ENCODE data around the gene ABHD8. TPM values are rescaled to one million over a fixed set of nuclear protein-coding genes. Genes with fewer than 3 reads are reported as not detected.

The ABHD8 gene
- total and polyA plus RNA-seq, 4 donors = 15.9 to 35.6 (median 26.4) TPM

GRCh38 chr19:17259934-17260333, 43.3 kb downstream of the ABHD8 start:
- no peaks in the 10 kb centered on the region for H3K27me3 ChIP-seq (ENCODE audit: control insufficient read depth, insufficient read depth, low read length)
- H3K36me3 ChIP-seq (ENCODE audit: control insufficient read depth, insufficient read depth, low read length) = peaks cover 3% of the 10 kb centered on the region

GRCh38 chr19:17259118-17259780, 44.0 kb downstream of the ABHD8 start:
- Histone ChIP-seq H3K9me3 (ENCODE audit: control insufficient read depth, insufficient read depth, low read length) (peaks cover 2% of the 10 kb centered on the region), H3K27ac (ENCODE audit: low read depth, low read length) (no peak overlapping the region), H3K27me3 (ENCODE audit: control insufficient read depth, insufficient read depth, low read length) (no peaks in the 10 kb centered on the region), H3K4me3 (ENCODE audit: low read depth, low read length) (no peak overlapping the region), H3K4me1 (ENCODE audit: control insufficient read depth, insufficient read depth, low read length) (no peaks in the 10 kb centered on the region), H3K36me3 (ENCODE audit: control insufficient read depth, insufficient read depth, low read length) (peaks cover 3% of the 10 kb centered on the region)
- DNase-seq (ENCODE audit: low read depth in 4 of 6, low spot score in 6 of 6) = no peak
- 92% methylated on average over 6 of the region's 9 CpGs for WGBS (ENCODE audit: insufficient coverage)

More at GRCh38 chr19:17259934-17260333, 43.3 kb downstream of the ABHD8 start:
- Histone ChIP-seq H3K4me3 (ENCODE audit: low read depth, low read length) (no peak overlapping the region), H3K27ac (ENCODE audit: low read depth, low read length) (no peak overlapping the region), H3K9me3 (ENCODE audit: control insufficient read depth, insufficient read depth, low read length) (peaks cover 2% of the 10 kb centered on the region), H3K4me1 (ENCODE audit: control insufficient read depth, insufficient read depth, low read length) (no peaks in the 10 kb centered on the region)
- no CpG with 5 or more reads among the region's 1 CpG for WGBS (ENCODE audit: insufficient coverage)
- DNase-seq (ENCODE audit: low read depth in 4 of 6, low spot score in 6 of 6) = no peak

- H3K27ac ChIP-seq (ENCODE audit: low read depth, low read length) = no peak overlapping the region
- no peaks in the 10 kb centered on the region for H3K4me1 ChIP-seq (ENCODE audit: control insufficient read depth, insufficient read depth, low read length)
- no peak overlapping the region for H3K4me3 ChIP-seq (ENCODE audit: low read depth, low read length)
- H3K36me3 ChIP-seq (ENCODE audit: control insufficient read depth, insufficient read depth, low read length) = no peaks in the 10 kb centered on the region
- no peaks in the 10 kb centered on the region for H3K27me3 ChIP-seq (ENCODE audit: control insufficient read depth, insufficient read depth, low read length)
- WGBS (ENCODE audit: insufficient coverage) = 73% methylated on average over 3 of the region's 3 CpGs
- H3K9me3 ChIP-seq (ENCODE audit: control insufficient read depth, insufficient read depth, low read length) = peaks cover 2% of the 10 kb centered on the region
- DNase-seq (ENCODE audit: low read depth in 4 of 6, low spot score in 6 of 6) = no peak
Measured at GRCh38 chr19:17256130-17256529, 47.1 kb downstream of the ABHD8 start.

- Histone ChIP-seq H3K27me3 (ENCODE audit: control insufficient read depth, insufficient read depth, low read length) (no peaks in the 10 kb centered on the region), H3K27ac (ENCODE audit: low read depth, low read length) (no peak overlapping the region), H3K4me3 (ENCODE audit: low read depth, low read length) (no peak overlapping the region), H3K9me3 (ENCODE audit: control insufficient read depth, insufficient read depth, low read length) (peaks cover 2% of the 10 kb centered on the region), H3K4me1 (ENCODE audit: control insufficient read depth, insufficient read depth, low read length) (no peaks in the 10 kb centered on the region), H3K36me3 (ENCODE audit: control insufficient read depth, insufficient read depth, low read length) (no peaks in the 10 kb centered on the region)
- no peak for DNase-seq (ENCODE audit: low read depth in 4 of 6, low spot score in 6 of 6)
- 55% methylated on average over 14 of the region's 18 CpGs for WGBS (ENCODE audit: insufficient coverage)
Measured at GRCh38 chr19:17255150-17255621, 48.0 kb downstream of the ABHD8 start.

GRCh38 chr19:17254636-17255035, 48.6 kb downstream of the ABHD8 start:
- no peak overlapping the region for H3K27ac ChIP-seq (ENCODE audit: low read depth, low read length)
- H3K4me3 ChIP-seq (ENCODE audit: low read depth, low read length) = no peak overlapping the region
- H3K36me3 ChIP-seq (ENCODE audit: control insufficient read depth, insufficient read depth, low read length) = no peaks in the 10 kb centered on the region
- no peak for DNase-seq (ENCODE audit: low read depth in 4 of 6, low spot score in 6 of 6)
- H3K4me1 ChIP-seq (ENCODE audit: control insufficient read depth, insufficient read depth, low read length) = no peaks in the 10 kb centered on the region
- H3K9me3 ChIP-seq (ENCODE audit: control insufficient read depth, insufficient read depth, low read length) = no peaks in the 10 kb centered on the region
- WGBS (ENCODE audit: insufficient coverage) = 82% methylated on average over 5 of the region's 10 CpGs
- no peaks in the 10 kb centered on the region for H3K27me3 ChIP-seq (ENCODE audit: control insufficient read depth, insufficient read depth, low read length)

GRCh38 chr19:17249887-17250548, 53.2 kb downstream of the ABHD8 start:
- no peak overlapping the region for H3K4me3 ChIP-seq (ENCODE audit: low read depth, low read length)
- H3K36me3 ChIP-seq (ENCODE audit: control insufficient read depth, insufficient read depth, low read length) = no peaks in the 10 kb centered on the region
- H3K9me3 ChIP-seq (ENCODE audit: control insufficient read depth, insufficient read depth, low read length) = no peaks in the 10 kb centered on the region
- WGBS (ENCODE audit: insufficient coverage) = 86% methylated on average over 12 of the region's 15 CpGs
- no peak for DNase-seq (ENCODE audit: low read depth in 4 of 6, low spot score in 6 of 6)
- peaks cover 25% of the 10 kb centered on the region for H3K4me1 ChIP-seq (ENCODE audit: control insufficient read depth, insufficient read depth, low read length)
- no peak overlapping the region for H3K27ac ChIP-seq (ENCODE audit: low read depth, low read length)
- H3K27me3 ChIP-seq (ENCODE audit: control insufficient read depth, insufficient read depth, low read length) = no peaks in the 10 kb centered on the region

- peaks cover 42% of the 10 kb centered on the region for H3K4me1 ChIP-seq (ENCODE audit: control insufficient read depth, insufficient read depth, low read length)
- no peak for DNase-seq (ENCODE audit: low read depth in 4 of 6, low spot score in 6 of 6)
- no peaks in the 10 kb centered on the region for H3K9me3 ChIP-seq (ENCODE audit: control insufficient read depth, insufficient read depth, low read length)
- H3K36me3 ChIP-seq (ENCODE audit: control insufficient read depth, insufficient read depth, low read length) = no peaks in the 10 kb centered on the region
- 52% methylated on average over 20 of the region's 21 CpGs for WGBS (ENCODE audit: insufficient coverage)
- H3K27ac ChIP-seq (ENCODE audit: low read depth, low read length) = no peak overlapping the region
- no peak overlapping the region for H3K4me3 ChIP-seq (ENCODE audit: low read depth, low read length)
- H3K27me3 ChIP-seq (ENCODE audit: control insufficient read depth, insufficient read depth, low read length) = no peaks in the 10 kb centered on the region
Measured at GRCh38 chr19:17248011-17248776, 55.0 kb downstream of the ABHD8 start.

- DNase-seq (ENCODE audit: low read depth in 4 of 6, low spot score in 6 of 6) = no peak
- H3K27ac ChIP-seq (ENCODE audit: low read depth, low read length) = peak overlapping the region; percentile 86
- 14% methylated on average over 20 of the region's 21 CpGs for WGBS (ENCODE audit: insufficient coverage)
Measured at GRCh38 chr19:17246681-17247425, 56.4 kb downstream of the ABHD8 start.

GRCh38 chr19:17245535-17245984, 57.7 kb downstream of the ABHD8 start, which contains the start of gene NR2F6:
TSS of gene NR2F6 (minus strand) at chr19:17245919. CDS start at chr19:17245220, 699 bp downstream.
- peaks cover 52% of the 10 kb centered on the region for H3K4me1 ChIP-seq (ENCODE audit: control insufficient read depth, insufficient read depth, low read length)
- under 1% methylated on average over 50 of the region's 72 CpGs for WGBS (ENCODE audit: insufficient coverage)

More at GRCh38 chr19:17246681-17247425, 56.4 kb downstream of the ABHD8 start:
- no peaks in the 10 kb centered on the region for H3K9me3 ChIP-seq (ENCODE audit: control insufficient read depth, insufficient read depth, low read length)
- peak overlapping the region; percentile 62 for H3K4me3 ChIP-seq (ENCODE audit: low read depth, low read length)
- H3K36me3 ChIP-seq (ENCODE audit: control insufficient read depth, insufficient read depth, low read length) = peaks cover 5% of the 10 kb centered on the region
- H3K27me3 ChIP-seq (ENCODE audit: control insufficient read depth, insufficient read depth, low read length) = no peaks in the 10 kb centered on the region
- peaks cover 52% of the 10 kb centered on the region for H3K4me1 ChIP-seq (ENCODE audit: control insufficient read depth, insufficient read depth, low read length)

More at GRCh38 chr19:17245535-17245984, 57.7 kb downstream of the ABHD8 start, which contains the start of gene NR2F6:
- peaks cover 8% of the 10 kb centered on the region for H3K36me3 ChIP-seq (ENCODE audit: control insufficient read depth, insufficient read depth, low read length)
- H3K27ac ChIP-seq (ENCODE audit: low read depth, low read length) = peak within 1 kb of the TSS; percentile 86
- no peaks in the 10 kb centered on the region for H3K27me3 ChIP-seq (ENCODE audit: control insufficient read depth, insufficient read depth, low read length)
- H3K9me3 ChIP-seq (ENCODE audit: control insufficient read depth, insufficient read depth, low read length) = no peaks in the 10 kb centered on the region
- no peak for DNase-seq (ENCODE audit: low read depth in 4 of 6, low spot score in 6 of 6)
- peak within 1 kb of the TSS; percentile 62 for H3K4me3 ChIP-seq (ENCODE audit: low read depth, low read length)

All from spinal cord (tissue), 10 donors.